Erythroblast (primary cell): ENCODE measurements around the gene DDB1.

Source experiments
- GATA1 ChIP-seq: IDR thresholded peaks from 2 replicates; pipeline ENCODE4 v1.6.1; 2011; ENCODE audit warnings: low read depth, mild to moderate bottlenecking, control low read depth, low read length, moderate library complexity
- POLR2A ChIP-seq: IDR thresholded peaks from 2 replicates; pipeline ENCODE4 v1.6.1; 2011; ENCODE audit warnings: mild to moderate bottlenecking, low read length

DNA sequence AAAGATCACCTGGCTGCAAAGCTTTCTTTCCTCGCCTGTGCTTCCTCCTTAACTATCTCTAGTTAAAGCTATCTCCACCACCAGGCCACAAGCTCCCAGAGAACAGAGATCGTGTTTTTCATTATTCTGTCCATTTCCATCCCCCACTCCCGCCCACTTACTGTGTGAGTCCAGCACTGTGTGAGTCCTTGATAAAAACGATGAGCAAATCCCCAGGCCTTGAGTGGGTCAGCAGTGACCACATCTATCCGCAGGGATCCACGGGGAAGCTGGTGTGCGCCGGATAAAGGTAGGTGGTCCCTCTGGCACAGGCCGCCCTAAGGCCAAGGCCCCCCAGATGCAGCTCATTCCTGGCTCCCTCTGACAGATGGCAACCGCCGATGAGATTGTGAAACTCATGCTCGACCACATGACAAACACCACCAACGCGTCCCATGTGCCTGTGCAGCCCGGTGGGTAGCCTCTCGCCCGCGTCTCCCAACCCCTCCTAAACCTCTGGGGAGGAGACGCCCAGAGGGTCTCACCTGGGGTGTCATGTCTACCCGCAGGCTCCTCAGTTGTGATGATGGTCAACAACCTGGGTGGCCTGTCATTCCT, 9.4 kb upstream of the DDB1 start:
- no peak for TF ChIP-seq POLR2A
- TF ChIP-seq GATA1 = no peak
